NK-92 (cell line): ENCODE results near the gene IL18R1.
"Not testable (repeated sequence)": the region's sequence is repeated elsewhere in the genome, so short reads cannot be mapped to it uniquely, and the experiment has no call there.

Experiments
- DNase-seq: peaks from one replicate; lab custom pipeline; 2025; ENCODE audit not compliant: unreplicated experiment; lab: John Stamatoyannopoulos, UW

The IL18R1 gene, protein sequence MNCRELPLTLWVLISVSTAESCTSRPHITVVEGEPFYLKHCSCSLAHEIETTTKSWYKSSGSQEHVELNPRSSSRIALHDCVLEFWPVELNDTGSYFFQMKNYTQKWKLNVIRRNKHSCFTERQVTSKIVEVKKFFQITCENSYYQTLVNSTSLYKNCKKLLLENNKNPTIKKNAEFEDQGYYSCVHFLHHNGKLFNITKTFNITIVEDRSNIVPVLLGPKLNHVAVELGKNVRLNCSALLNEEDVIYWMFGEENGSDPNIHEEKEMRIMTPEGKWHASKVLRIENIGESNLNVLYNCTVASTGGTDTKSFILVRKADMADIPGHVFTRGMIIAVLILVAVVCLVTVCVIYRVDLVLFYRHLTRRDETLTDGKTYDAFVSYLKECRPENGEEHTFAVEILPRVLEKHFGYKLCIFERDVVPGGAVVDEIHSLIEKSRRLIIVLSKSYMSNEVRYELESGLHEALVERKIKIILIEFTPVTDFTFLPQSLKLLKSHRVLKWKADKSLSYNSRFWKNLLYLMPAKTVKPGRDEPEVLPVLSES

DNA sequence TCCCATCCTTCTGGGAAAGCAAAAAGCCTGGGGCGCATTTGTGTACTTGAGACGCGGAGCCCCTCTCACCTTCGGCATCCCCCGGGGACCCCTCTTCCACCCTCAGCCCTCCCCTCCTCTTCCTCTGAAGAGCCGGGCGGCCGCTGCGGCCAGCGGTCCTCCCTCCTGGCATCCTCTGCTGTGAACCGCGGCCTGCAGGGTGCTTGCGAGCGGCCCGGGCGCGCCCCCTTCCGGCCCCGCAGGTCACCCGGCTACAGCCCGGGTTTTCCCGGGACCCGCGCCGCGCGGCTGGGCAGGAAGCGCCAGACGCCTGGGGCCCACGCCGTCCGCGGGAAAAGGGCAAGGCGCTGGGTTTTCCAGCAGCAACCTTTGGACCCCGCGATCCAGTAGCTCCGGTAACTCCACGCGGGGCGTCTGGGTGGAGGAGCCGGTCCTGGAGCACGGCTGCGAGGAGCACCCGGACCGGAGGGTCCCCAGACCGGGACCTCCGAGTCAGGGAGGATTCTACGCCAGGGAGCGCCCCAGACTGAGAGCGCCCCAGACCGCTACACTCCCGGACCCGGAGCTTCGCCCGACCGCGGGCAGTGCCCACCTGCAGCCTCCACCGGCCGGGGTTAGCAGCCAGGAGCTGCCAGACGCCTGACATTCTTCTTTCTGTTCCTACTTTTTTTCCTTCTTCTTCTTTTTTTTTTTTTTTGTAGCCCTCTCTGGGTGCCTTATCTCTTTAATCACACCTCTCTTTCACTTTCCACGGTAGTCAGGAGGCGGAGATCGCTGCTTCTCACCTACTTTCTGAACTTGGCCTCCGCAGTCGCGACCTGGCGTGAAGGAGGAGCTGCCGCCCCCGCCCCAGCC, at the start of gene IL18R1:
IL18R1 (plus strand) TSS at position 271 of the 855 bp plus-strand sequence. CDS start 6,865 bp downstream, outside the sequence.
- DNase-seq: no peak

DNA sequence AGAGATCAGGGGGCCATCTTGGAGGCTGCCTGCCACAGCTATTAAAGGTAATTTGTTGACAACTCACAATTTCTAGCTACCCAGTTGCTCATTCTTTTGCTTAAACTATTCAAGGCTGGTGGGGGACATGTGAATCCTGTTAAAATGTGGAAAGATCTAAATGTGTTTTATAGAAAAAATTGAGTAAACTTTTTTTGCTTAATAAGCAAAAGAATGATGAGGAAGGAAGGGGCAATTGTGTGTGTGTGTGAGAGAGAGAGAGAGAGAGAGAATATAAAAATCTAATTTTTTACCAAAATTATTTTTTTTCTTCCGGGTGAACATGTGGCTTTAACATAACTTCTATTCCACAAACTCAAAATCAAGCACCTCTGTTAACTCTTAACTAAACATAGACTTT, 49.5 kb upstream of the IL18R1 start:
- no peak for DNase-seq

DNA sequence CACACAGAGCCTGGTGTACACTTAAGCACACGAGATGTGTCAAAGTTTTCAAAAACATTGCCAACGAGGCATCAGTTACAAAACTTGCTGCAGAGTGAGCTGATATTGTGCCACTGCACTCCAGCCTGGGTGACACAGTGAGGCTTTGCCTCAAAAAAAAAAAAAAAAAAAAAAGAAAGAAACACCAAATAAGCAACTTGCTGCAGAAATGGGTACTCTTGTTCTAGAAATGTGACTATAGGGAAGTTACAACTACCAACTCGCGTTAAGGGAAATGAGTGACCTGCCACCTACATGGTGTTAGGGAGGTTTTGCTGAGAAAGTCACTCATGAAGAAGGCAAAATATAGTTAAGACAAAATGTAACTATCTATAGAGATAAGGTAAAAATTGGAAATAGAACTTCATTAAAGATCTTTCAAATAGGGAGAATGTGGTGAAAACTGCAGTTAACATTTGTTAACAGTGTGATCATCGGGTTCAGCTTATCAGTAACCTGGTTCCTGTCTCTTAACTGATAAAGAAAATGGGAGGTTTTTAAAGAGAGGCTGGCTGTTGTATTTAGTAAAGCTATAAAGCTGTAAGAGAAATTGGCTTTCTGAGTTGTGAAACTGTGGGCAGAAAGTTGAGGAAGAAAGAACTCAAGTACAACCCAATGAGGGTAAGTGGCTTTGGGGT, 44.5 kb upstream of the IL18R1 start, which contains the start of gene IL1RL1:
IL1RL1 (plus strand) TSS at position 600 of the 677 bp plus-strand sequence. CDS start 26,702 bp downstream, outside the sequence.
- no peak for DNase-seq

DNA sequence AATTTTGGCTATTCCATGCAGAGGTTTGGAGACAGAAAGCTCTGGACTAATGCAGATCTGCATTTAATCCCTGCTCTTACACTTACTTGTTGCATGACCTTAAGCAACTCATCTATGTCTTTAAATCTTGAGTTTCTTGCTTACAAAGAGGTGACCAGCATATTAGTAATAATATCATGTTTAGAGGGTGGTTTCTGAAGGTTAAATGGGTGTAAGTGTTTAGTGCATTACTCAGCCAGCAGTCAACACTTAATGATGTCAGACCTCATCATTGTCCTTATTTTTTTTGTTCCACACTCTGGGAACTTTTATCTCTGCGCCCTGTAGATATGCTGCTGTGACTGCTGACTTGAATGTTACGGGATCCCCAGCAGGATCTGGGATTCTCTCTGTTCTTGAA, 42.6 kb upstream of the IL18R1 start:
- no peak for DNase-seq

DNA sequence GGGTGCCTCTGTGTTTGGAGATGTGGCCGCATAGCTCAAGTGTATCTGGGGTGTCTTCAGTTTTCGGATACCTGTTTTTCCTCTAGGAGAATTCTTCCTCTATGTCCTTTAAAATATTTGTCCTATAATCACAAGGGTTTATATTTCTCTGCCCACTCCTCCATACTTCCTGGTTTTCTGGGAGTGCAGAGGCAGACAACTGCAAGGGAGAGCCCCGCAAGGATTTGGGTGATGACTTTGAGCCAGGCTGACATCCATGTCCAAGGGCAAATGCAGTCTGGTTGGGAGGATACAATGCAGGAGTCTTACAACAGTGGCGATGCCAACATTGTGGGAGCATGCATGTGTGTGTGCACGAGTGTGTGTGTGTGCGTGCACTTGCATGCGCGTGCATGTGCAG, 42.1 kb upstream of the IL18R1 start:
- no peak for DNase-seq

DNA sequence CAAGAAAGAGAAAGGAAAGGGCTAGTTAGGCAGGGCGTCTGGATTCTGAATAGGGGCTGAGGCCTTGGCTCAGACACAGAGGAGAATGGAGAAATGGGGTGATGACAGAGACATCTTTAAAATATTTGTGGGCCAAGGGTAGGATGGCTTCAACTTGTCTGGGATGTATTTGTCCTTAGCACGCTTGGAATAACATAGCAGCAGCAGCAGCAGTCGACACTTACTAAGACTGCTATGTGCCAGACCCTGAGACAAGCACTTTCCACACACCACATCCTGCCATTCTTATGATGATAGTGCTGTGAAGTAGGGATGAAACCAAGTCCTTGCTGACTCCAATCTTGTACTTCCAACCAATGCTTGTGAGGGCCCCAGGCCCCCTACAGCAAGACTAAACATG, 41.6 kb upstream of the IL18R1 start:
- DNase-seq: no peak

DNA sequence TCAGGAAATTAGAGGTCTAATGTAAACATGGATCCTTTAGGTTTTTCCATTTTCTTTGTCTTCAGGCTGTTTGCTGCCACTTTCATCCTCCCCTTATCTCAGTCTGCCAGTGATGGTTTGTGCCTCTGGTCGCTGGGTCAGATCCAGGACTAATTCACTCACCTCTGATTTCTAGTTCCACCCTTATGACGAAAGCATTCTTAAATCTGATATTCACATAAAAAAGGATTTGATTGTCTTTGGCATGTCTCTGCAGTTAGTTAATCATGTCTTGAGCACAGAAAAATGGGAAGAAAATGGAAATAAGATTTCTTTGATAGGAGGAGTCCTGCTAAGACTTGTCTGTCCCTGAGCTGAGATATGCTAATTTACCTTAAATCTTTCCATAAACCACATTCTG, 39.7 kb upstream of the IL18R1 start:
- no peak for DNase-seq

DNA sequence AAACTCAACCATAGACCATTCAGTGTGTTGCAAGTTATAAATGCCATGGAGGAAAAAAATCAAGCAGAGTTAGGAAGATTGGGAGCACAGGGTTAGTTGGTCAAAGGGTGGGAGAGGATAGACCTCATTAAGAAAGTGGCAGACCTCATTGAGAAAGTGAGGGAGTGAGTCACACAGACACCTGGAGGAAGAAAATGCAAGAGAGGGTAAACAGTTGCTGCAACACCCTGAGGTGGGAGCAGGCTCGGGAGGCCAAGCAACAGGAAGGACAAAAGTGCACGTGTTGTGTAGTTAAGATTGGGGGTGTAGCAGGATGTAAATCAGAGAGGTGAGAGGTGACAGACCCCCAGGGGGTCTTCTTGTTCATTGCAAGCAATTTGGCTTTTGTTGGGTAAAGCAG, 37.9 kb upstream of the IL18R1 start:
- DNase-seq: peak; percentile 8

DNA sequence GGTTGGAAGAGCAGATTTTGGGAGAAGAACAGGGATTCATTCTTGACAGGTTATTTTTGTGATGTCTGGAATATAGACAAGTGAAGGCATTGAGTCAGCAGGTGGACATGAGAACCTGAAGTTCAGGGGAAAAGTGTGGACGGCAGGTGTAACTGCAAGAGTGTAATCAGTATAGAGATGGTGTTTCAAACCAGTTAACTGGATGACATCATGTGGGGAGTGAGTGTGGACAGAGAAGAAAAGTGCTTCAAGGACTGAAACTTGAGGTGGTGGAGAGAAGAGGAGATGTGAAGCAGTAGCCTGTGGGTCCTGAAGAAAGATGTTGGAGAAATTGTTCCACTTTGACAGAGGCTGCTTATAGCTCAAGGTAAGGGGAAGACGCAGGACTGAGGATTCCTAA, 37.2 kb upstream of the IL18R1 start:
- no peak for DNase-seq

DNA sequence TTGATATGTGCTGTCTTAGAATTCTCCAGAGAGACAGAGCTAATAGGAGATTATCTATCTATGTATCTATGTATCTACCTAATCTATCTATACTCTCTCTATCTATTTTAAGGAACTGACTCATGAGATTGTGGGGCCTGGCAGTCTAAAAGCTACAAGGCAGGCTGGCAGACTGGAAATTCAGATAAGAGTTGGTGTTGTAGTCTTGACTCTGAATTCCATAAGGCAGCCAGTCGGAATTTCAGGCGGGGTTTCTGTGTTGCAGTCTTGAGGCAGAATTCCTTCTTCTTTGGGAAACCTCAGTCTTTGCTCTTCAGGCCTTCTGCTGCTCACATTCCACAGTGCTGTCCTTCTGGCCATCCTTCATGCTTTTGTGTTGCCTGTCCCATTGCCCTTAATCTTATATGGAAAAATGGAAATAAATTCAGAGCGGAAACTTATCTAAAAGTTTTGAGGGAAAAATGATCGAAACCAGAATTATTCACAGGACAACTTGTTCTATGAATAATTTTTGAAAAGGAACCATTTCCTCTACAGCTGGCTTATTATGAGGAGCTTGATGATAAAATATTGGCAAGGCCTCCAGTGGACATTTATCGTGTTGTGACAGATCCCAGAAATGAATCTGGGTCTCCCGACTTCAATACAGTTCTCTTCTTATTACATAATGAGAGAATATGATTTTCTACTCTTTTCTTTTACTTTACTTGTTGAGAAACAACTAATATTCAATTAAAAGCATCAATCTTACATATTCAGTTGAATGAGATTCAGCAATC, 33.5 kb upstream of the IL18R1 start:
- DNase-seq: no peak

DNA sequence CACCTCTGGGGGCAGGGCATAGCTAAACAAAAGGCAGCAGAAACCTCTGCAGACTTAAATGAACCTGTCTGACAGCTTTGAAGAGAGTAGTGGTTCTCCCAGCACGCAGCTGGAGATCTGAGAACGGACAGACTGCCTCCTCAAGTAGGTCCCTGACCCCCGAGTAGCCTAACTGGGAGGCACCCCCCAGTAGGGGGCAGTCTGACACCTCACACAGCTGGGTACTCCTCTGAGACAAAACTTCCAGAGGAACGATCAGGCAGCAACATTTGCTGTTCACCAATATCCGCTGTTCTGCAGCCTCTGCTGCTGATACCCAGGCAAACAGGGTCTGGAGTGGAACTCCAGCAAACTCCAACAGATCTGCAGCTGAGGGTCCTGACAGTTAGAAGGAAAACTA, 30.7 kb upstream of the IL18R1 start:
- DNase-seq: not testable (repeated sequence)

DNA sequence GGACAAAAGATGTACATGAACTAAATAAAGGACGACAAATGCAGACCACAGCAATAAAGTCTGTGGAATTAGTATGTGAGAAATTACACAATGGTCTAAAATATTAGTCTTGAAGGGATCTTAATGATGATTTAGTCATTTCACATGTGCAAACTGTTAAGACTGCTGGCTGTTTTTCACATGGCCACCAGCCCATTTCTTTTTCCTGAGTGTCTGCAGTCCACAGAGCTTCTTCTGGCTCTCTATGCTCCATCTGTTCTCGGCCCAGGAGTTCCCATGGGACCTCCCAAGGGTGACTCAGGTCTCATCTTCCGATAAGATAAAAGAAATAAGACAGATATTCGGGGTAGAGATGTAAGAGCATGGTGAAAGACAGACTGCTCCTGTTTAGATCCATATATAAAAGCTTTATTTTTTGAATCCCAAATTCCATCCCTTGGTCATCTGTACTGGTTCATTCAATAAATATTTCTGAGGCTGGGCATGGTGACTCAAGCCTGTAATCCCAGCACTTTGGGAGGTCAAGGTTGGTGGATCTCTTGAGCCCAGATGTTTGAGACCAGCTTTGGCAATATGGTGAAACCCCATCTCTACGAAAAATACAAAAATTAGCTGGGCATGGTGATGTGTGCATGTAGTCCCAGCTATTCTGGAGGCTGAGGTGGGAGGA, 24.1 kb upstream of the IL18R1 start:
- DNase-seq: no peak

DNA sequence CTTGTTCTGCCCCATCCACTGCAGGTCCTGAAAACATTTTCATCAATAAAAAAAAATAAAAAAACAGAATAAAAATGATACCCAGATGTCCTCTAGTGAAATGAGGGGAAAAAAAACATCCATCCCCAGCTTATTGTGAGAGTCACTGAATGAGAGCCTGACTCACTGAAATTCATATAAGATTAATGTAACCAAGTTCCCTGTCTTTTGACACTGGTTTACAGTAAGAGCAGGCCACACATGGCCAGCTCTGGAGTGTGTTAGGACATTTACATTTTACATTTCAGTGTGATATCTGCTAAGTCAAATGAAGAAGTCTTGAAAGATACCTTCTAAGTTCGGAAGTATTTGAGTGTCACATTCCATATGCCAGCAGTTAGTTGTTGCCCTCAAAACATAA, 21.1 kb upstream of the IL18R1 start:
- DNase-seq: no peak

DNA sequence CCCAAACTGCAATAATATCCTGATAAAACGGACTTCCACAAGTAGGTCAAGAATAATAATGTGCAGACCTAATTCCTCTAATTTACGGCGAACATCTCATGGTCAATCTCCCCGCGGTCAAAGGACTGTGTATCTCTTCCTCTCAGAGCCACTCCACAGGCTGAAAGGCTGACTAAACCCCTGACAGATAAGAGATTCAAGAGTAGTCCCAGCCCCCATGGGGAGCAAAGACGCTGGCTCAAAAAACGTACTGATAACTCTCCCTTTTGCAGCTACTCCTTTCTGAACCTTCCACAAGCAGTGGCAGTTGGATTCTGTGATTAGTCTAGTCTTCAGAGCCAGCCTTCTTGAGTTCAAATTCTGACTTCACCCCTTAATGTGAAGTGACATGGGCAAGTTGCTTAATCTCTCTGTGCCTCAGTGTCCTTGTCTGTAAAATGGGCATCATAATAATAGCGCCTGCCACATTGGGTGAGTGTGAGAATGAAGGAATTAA, 19.7 kb upstream of the IL18R1 start:
- DNase-seq: no peak

DNA sequence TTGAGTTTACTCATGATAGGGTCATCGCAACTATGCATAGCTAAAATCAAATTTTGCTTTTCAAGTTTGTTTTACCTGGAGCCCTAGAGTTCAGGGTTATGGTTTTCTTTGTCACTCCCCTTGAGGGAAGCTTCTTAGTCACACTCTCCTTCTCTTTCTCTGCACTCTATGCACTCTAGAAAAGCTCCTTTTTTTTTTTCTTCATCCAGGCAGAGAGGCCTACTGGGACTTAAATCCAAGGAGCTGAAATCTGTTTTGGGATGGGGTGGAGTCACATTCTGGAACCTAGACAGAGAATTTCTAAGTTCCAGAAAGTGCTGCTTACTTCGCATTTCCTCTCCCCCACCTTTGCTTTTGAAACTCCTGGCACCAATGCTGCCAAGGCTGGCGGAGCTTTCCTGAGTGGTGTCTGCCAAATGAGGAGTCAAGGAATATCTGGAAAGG, 19.1 kb upstream of the IL18R1 start:
- DNase-seq: no peak

DNA sequence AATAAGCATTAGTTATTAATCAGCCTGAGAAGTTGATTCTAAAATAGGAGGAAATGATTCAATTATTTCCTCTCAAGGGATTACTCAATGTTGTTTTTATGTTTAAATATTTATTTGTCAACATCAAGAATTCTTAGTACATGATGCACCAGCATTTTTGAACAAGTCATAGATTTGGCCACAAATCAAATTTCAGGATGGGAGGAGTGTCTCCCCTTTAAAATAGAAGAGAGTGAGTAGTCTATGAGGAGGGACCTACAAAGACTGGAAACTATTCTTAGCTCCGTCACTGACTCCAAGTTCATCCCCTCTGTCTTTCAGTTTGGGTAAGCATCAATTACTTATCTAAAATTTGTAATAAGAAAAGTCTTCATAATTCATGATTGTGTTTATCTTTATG, 18.6 kb upstream of the IL18R1 start:
- DNase-seq: no peak

DNA sequence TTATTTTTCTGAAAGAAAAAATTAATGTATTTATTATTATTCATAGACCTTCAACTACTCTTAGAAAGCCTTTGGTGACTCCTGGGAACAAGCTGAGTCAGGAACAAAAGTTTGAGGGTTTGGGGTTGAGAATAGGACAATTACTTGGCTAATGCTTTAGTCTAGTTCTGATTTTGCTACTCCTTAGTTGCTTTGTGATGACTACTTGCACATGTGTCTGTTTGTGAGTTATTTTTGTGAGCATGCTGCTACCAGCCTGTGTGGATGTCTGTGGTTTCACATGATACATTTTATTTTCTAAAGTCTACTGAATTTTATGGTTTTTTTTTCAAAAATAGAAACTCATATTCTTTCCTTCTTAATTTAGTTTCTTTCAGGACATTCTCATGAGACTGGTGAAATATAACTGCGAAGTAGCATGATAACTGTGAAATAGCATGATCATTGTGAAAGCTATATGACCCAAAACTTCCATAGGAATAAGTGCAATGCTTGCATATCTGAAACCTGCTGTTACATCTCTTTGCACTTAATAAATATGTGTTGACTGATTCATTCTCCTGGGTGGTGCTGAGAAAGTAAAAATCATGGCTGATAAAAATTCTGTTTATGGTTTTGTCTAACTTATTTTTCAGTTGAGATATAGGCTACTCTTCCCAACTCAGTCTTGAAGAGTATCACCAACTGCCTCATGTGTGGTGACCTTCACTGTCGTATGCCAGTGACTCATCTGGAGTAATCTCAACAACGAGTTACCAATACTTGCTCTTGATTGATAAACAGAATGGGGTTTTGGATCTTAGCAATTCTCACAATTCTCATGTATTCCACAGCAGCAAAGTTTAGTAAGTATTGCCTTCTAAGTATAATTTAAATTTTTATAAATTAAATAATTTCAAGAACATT, 17.9 kb upstream of the IL18R1 start:
- DNase-seq: no peak

DNA sequence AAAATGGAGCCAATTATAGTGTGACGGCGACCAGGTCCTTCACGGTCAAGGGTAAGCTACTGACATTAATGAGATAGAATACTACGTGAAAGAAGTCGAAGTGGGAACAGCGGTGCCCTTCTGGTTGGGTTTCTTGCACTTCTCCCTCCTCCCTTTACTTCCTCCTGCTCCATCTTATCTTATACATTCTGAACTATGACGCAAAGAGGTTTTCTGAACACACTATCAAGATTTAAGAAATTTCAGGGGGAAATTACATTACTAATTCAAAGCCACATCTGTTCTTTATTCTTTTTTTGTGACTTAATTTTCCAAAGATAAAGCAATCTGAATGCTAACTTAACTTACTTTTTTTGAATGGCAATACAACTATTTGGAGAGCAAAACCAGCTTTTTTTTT, 14.8 kb upstream of the IL18R1 start:
- no peak for DNase-seq

DNA sequence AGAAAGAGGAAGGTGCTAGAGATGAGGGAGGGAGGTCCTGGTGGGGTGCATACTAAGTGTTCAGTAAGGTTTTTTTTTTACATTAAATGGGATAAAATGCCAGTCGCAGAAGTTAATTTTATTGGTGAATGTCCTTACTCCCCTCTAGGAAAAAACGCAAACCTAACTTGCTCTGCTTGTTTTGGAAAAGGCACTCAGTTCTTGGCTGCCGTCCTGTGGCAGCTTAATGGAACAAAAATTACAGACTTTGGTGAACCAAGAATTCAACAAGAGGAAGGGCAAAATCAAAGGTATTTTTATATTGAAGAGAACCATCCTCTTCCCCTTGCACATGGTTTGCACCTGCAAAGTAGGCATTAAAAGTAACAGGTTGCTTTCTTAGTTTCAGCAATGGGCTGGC, 12.7 kb upstream of the IL18R1 start:
- no peak for DNase-seq
